AML-193 (cell line): ENCODE data around the gene SPINK6.

Source experiments
- DNase-seq, 2 experiments: peaks; one replicate each; lab custom pipeline; 2025; lab: John Stamatoyannopoulos, UW

SPINK6 gene

GRCh38 chr5:148202531-148203203, at the start of gene SPINK6:
Gene SPINK6, plus strand, starts transcription at chr5:148203042. Its CDS starts 55 bp downstream, at chr5:148203097.
- no peak for DNase-seq

- DNase-seq: no peak
Observed at GRCh38 chr5:148156609-148157008, 46.2 kb upstream of the SPINK6 start.

- no peak for DNase-seq
Observed at GRCh38 chr5:148162038-148162437, 40.8 kb upstream of the SPINK6 start.

- no peak for DNase-seq
Observed at GRCh38 chr5:148163345-148163744, 39.5 kb upstream of the SPINK6 start.

- no peak for DNase-seq
Observed at GRCh38 chr5:148166550-148167283, 36.1 kb upstream of the SPINK6 start.

GRCh38 chr5:148168246-148168645, 34.6 kb upstream of the SPINK6 start, which contains the start of gene SPINK14:
Gene SPINK14, plus strand, starts transcription at chr5:148168546. Its CDS starts 1,187 bp downstream, at chr5:148169733.
- no peak for DNase-seq

- DNase-seq: no peak
Observed at GRCh38 chr5:148172377-148172776, 30.5 kb upstream of the SPINK6 start.

- DNase-seq: no peak
Observed at GRCh38 chr5:148176480-148176879, 26.4 kb upstream of the SPINK6 start.

- DNase-seq: peak in 1 of 2 experiments; percentile 6
Observed at GRCh38 chr5:148177207-148177606, 25.6 kb upstream of the SPINK6 start.

- DNase-seq: peak; percentile 69 to 74
Observed at GRCh38 chr5:148179234-148179824, 23.5 kb upstream of the SPINK6 start.

- DNase-seq: peak; percentile 93
Observed at GRCh38 chr5:148186248-148187003, 16.4 kb upstream of the SPINK6 start.

GRCh38 chr5:148191010-148191409, 11.8 kb upstream of the SPINK6 start:
- DNase-seq: no peak

- DNase-seq: no peak
Observed at GRCh38 chr5:148193202-148193601, 9.6 kb upstream of the SPINK6 start.

GRCh38 chr5:148201151-148201550, 1.7 kb upstream of the SPINK6 start:
- peak in 1 of 2 experiments; percentile 25 for DNase-seq

- DNase-seq: peak; percentile 41 to 47
Observed at GRCh38 chr5:148205044-148205806, 2.4 kb downstream of the SPINK6 start.

GRCh38 chr5:148205865-148206264, 3.0 kb downstream of the SPINK6 start:
- no peak for DNase-seq

GRCh38 chr5:148206620-148207019, 3.8 kb downstream of the SPINK6 start:
- DNase-seq: no peak

GRCh38 chr5:148208226-148208625, 5.4 kb downstream of the SPINK6 start:
- no peak for DNase-seq

GRCh38 chr5:148209151-148209770, 6.4 kb downstream of the SPINK6 start:
- no peak for DNase-seq

- DNase-seq: no peak
Observed at GRCh38 chr5:148214665-148215185, 11.9 kb downstream of the SPINK6 start.

- DNase-seq: no peak
Observed at GRCh38 chr5:148221508-148221907, 18.7 kb downstream of the SPINK6 start.
